Transverse colon (tissue), 4 donors: ENCODE data around the gene E2F2. TPM values are rescaled to one million over a fixed set of nuclear protein-coding genes. Genes with fewer than 3 reads are reported as not detected.

ENCODE experiments used
- DNase-seq: peaks from one replicate; pipeline ENCODE4 v3.0.0-alpha.2; 2019
- H3K27ac ChIP-seq, 4 donors: fragments of 200-600 bp; sonication (generic); 2 replicates each; pipeline ENCODE4 v1.5.1; 2016 to 2018; ENCODE audit warnings: inconsistent platforms in 4 of 4
- H3K27me3 ChIP-seq: fragments of 200-600 bp; sonication (generic); 2 replicates; pipeline ENCODE4 v1.5.1; 2017; ENCODE audit warnings: inconsistent platforms
- H3K36me3 ChIP-seq, 4 donors: fragments of 200-600 bp; sonication (generic); 2 replicates each; pipeline ENCODE4 v1.5.1; 2017 to 2019; ENCODE audit warnings: inconsistent platforms in 4 of 4
- H3K4me1 ChIP-seq, 4 donors: fragments of 200-600 bp; sonication (generic); 2 replicates each; pipeline ENCODE4 v1.5.1; 2017 to 2020; ENCODE audit warnings: inconsistent platforms in 4 of 4
- H3K4me3 ChIP-seq, 4 donors: fragments of 200-600 bp; sonication (generic); 1 replicate in 1 of 4; 2 replicates in 3 of 4; pipeline versions ENCODE4 v1.5.1 to v1.6.1; 2017 to 2019; ENCODE audit warnings: inconsistent platforms in 4 of 4
- H3K9me3 ChIP-seq, 2 donors: fragments of 200-600 bp; sonication (generic); 2 replicates each; pipeline ENCODE4 v1.5.1; 2017 to 2019; ENCODE audit warnings: inconsistent platforms in 2 of 2
- CTCF ChIP-seq, 5 experiments: fragments of 200-600 bp in 3 of 5; fragments of 450-650 bp in 2 of 5; sonication (generic) in 3 of 5; IDR thresholded peaks; 1 replicate in 2 of 5; 2 replicates in 3 of 5; pipeline ENCODE4 v1.5.1; 2016 to 2017; ENCODE audit warnings: antibody characterized with exemption in 5 of 5, inconsistent platforms in 3 of 5, mild to moderate bottlenecking in 2 of 5, moderate library complexity in 1 of 5
- EP300 ChIP-seq: sonication (generic); formaldehyde crosslinking; IDR thresholded peaks from one replicate; pipeline ENCODE4 v1.6.1; 2017; ENCODE audit warnings: antibody characterized with exemption, low read depth
- POLR2A ChIP-seq: fragments of 450-650 bp; IDR thresholded peaks from one replicate; pipeline ENCODE4 v1.6.1; 2016; ENCODE audit warnings: antibody characterized with exemption, mild to moderate bottlenecking, moderate library complexity
- POLR2AphosphoS5 ChIP-seq, 3 donors: sonication (generic); formaldehyde crosslinking; IDR thresholded peaks; one replicate each; pipeline ENCODE4 v1.6.1; 2016; ENCODE audit warnings: antibody characterized with exemption in 3 of 3
- WGBS, 2 donors: methylation state at CpG; one replicate each; pipeline ENCODE4 v1.1.5; 2018; ENCODE audit warnings: low coverage in 1 of 2; 5-methylcytosine and 5-hydroxymethylcytosine counted together
- in situ Hi-C, 4 donors: fragments of 200-750 bp; cut with MboI; loops; one replicate each; pipeline versions ENCODE4 v1.15.0 to v1.15.1; 2017; ENCODE audit warnings: low sequenced_read_pairs in 3 of 4, low pct_ligation_motif_present in 1 of 4, low pct_unique_long_range_greater_than_20kb in 1 of 4
- intact Hi-C: fragments of 100-400 bp; cut with DNase I; formaldehyde crosslinking; loops from one replicate; pipeline ENCODE4 v1.15.1; 2023; ENCODE audit warnings: low total_unique reads
- total RNA-seq, 4 donors: library from RNA; depleted of rRNA; stranded (reverse); fragments of >200 nt; gene quantifications; one replicate each; pipeline ENCODE4 v1.1.0, GENCODE V29; 2016

The E2F2 gene
- total RNA-seq, 4 donors from 2014 or later, result 6.7 to 11.6 (median 8.9) TPM

GRCh38 chr1:23470282-23471070 is 60.6 kb downstream of the E2F2 start:
- Histone ChIP-seq H3K4me1 (peaks cover 0 to 9% (median 4%) of the 10 kb centered on the region in 4 donors), H3K9me3 (no peaks in the 10 kb centered on the region), H3K36me3 (no peaks in the 10 kb centered on the region), H3K4me3 (no peak overlapping the region), H3K27ac (peak overlapping the region in 2 of 4 donors; percentile 21 to 25), H3K27me3 (no peaks in the 10 kb centered on the region)
- in situ Hi-C loops, result no loop called here
- no peak for DNase-seq
- TF ChIP-seq EP300 (no peak), CTCF (IDR thresholded peaks at IDR 0.05) (no peak), POLR2A (no peak), POLR2AphosphoS5 (IDR thresholded peaks at IDR 0.05) (no peak)
- WGBS, 2 donors, result 76% methylated on average over 10 of the region's 12 CpGs; no CpG with 5 or more reads in 1 of the 2 donors
- intact Hi-C loops, result no loop called here

GRCh38 chr1:23469372-23469982 is 61.6 kb downstream of the E2F2 start:
- Histone ChIP-seq H3K36me3 (no peaks in the 10 kb centered on the region), H3K4me1 (peaks cover 0 to 9% (median 4%) of the 10 kb centered on the region in 4 donors), H3K9me3 (no peaks in the 10 kb centered on the region), H3K4me3 (no peak overlapping the region), H3K27me3 (no peaks in the 10 kb centered on the region), H3K27ac (no peak overlapping the region)
- no peak for DNase-seq
- intact Hi-C loops (no loop called here), in situ Hi-C loops (no loop called here)
- no peak for TF ChIP-seq CTCF (IDR thresholded peaks at IDR 0.05)
- TF ChIP-seq POLR2A, result no peak
- TF ChIP-seq POLR2AphosphoS5 (IDR thresholded peaks at IDR 0.05), result no peak
- 67% methylated on average over 5 of the region's 5 CpGs; no CpG with 5 or more reads in 1 of the 2 donors for WGBS, 2 donors

GRCh38 chr1:23466423-23466989 is 64.5 kb downstream of the E2F2 start:
- intact Hi-C loops (no loop called here), in situ Hi-C loops (no loop called here)
- Histone ChIP-seq H3K4me1 (peaks cover 0 to 9% (median under 1%) of the 10 kb centered on the region in 4 donors), H3K4me3 (no peak overlapping the region), H3K27ac (no peak overlapping the region), H3K9me3 (no peaks in the 10 kb centered on the region), H3K36me3 (no peaks in the 10 kb centered on the region), H3K27me3 (no peaks in the 10 kb centered on the region)
- TF ChIP-seq POLR2A, result no peak
- no peak for DNase-seq
- 95 to 100% methylated on average over 3 of the region's 3 CpGs for WGBS, 2 donors

GRCh38 chr1:23463286-23463685 is 67.7 kb downstream of the E2F2 start:
- Histone ChIP-seq H3K36me3 (no peaks in the 10 kb centered on the region), H3K27me3 (no peaks in the 10 kb centered on the region), H3K4me3 (no peak overlapping the region), H3K27ac (no peak overlapping the region), H3K9me3 (no peaks in the 10 kb centered on the region), H3K4me1 (no peaks in the 10 kb centered on the region)
- TF ChIP-seq POLR2A (no peak), CTCF (IDR thresholded peaks at IDR 0.05) (no peak), EP300 (no peak), POLR2AphosphoS5 (IDR thresholded peaks at IDR 0.05) (no peak)
- intact Hi-C loops (no loop called here), in situ Hi-C loops (no loop called here)
- DNase-seq, result no peak
- 82 to 85% methylated on average over 3 of the region's 3 CpGs for WGBS, 2 donors
